ENCODE results near the gene TTC29. TPM values are rescaled to one million over a fixed set of nuclear protein-coding genes. Genes with fewer than 3 reads are reported as not detected.

The TTC29 gene
- total and polyA plus RNA-seq, 5 donors = 0.09 to 0.85 (median 0.29) TPM

- Histone ChIP-seq H3K4me1 (ENCODE audit: control insufficient read depth, insufficient read depth, low read length) (no peaks in the 10 kb centered on the region), H3K27me3 (ENCODE audit: control insufficient read depth, insufficient read depth) (no peaks in the 10 kb centered on the region), H3K4me3 (ENCODE audit: low read length) (no peak overlapping the region), H3K27ac (ENCODE audit: low read length) (no peak overlapping the region), H3K9me3 (ENCODE audit: control insufficient read depth, low read length) (no peaks in the 10 kb centered on the region)
- DNase-seq (no peak), ATAC-seq (no peak)
- intact Hi-C loops (cut with DNase I) = no loop called here
- WGBS = 91% methylated on average over 2 of the region's 2 CpGs
Measured at GRCh38 chr4:146952896-146953295, 7.2 kb upstream of the TTC29 start.

GRCh38 chr4:146949559-146949958 lies 3.9 kb upstream of the TTC29 start:
- intact Hi-C loops (cut with DNase I) = no loop called here
- ATAC-seq = no peak
- H3K9me3 ChIP-seq (ENCODE audit: control insufficient read depth, low read length) = no peaks in the 10 kb centered on the region
- H3K27ac ChIP-seq (ENCODE audit: low read length) = no peak overlapping the region
- no peak overlapping the region for H3K4me3 ChIP-seq (ENCODE audit: low read length)
- H3K4me1 ChIP-seq (ENCODE audit: control insufficient read depth, insufficient read depth, low read length) = no peaks in the 10 kb centered on the region
- no peak for DNase-seq
- H3K27me3 ChIP-seq (ENCODE audit: control insufficient read depth, insufficient read depth) = no peaks in the 10 kb centered on the region

- Histone ChIP-seq H3K4me3 (ENCODE audit: low read length) (no peak overlapping the region), H3K4me1 (ENCODE audit: control insufficient read depth, insufficient read depth, low read length) (no peaks in the 10 kb centered on the region), H3K9me3 (ENCODE audit: control insufficient read depth, low read length) (no peaks in the 10 kb centered on the region), H3K27me3 (ENCODE audit: control insufficient read depth, insufficient read depth) (no peaks in the 10 kb centered on the region), H3K27ac (ENCODE audit: low read length) (no peak overlapping the region)
- ATAC-seq (no peak), DNase-seq (no peak)
- 79% methylated on average over 3 of the region's 3 CpGs for WGBS
- intact Hi-C loops (cut with DNase I) = no loop called here
Measured at GRCh38 chr4:146943691-146944375, 1.8 kb downstream of the TTC29 start.

- Histone ChIP-seq H3K9me3 (ENCODE audit: control insufficient read depth, low read length) (no peaks in the 10 kb centered on the region), H3K27ac (ENCODE audit: low read length) (no peak overlapping the region), H3K27me3 (ENCODE audit: control insufficient read depth, insufficient read depth) (no peaks in the 10 kb centered on the region), H3K4me3 (ENCODE audit: low read length) (no peak overlapping the region), H3K4me1 (ENCODE audit: control insufficient read depth, insufficient read depth, low read length) (no peaks in the 10 kb centered on the region)
- DNase-seq = no peak
- ATAC-seq = no peak
- intact Hi-C loops (cut with DNase I) = no loop called here
- 74% methylated on average over 1 of the region's 1 CpG for WGBS
Measured at GRCh38 chr4:146932116-146932515, 13.5 kb downstream of the TTC29 start.

GRCh38 chr4:146930673-146931072 lies 15.0 kb downstream of the TTC29 start:
- no peak overlapping the region for H3K27ac ChIP-seq (ENCODE audit: low read length)
- H3K4me3 ChIP-seq (ENCODE audit: low read length) = no peak overlapping the region
- ATAC-seq = no peak
- 85% methylated on average over 2 of the region's 2 CpGs for WGBS
- no peak for DNase-seq
- intact Hi-C loops (cut with DNase I) = no loop called here
- no peaks in the 10 kb centered on the region for H3K9me3 ChIP-seq (ENCODE audit: control insufficient read depth, low read length)
- H3K4me1 ChIP-seq (ENCODE audit: control insufficient read depth, insufficient read depth, low read length) = no peaks in the 10 kb centered on the region
- no peaks in the 10 kb centered on the region for H3K27me3 ChIP-seq (ENCODE audit: control insufficient read depth, insufficient read depth)

GRCh38 chr4:146927695-146928094 lies 18.0 kb downstream of the TTC29 start:
- H3K4me1 ChIP-seq (ENCODE audit: control insufficient read depth, insufficient read depth, low read length) = no peaks in the 10 kb centered on the region
- 48% methylated on average over 2 of the region's 2 CpGs for WGBS
- H3K27ac ChIP-seq (ENCODE audit: low read length) = no peak overlapping the region
- intact Hi-C loops (cut with DNase I) = no loop called here
- H3K27me3 ChIP-seq (ENCODE audit: control insufficient read depth, insufficient read depth) = no peaks in the 10 kb centered on the region
- ATAC-seq = no peak
- no peak overlapping the region for H3K4me3 ChIP-seq (ENCODE audit: low read length)
- no peak for DNase-seq
- no peaks in the 10 kb centered on the region for H3K9me3 ChIP-seq (ENCODE audit: control insufficient read depth, low read length)

GRCh38 chr4:146916479-146917076 lies 29.1 kb downstream of the TTC29 start:
- no peak overlapping the region for H3K4me3 ChIP-seq (ENCODE audit: low read length)
- no peaks in the 10 kb centered on the region for H3K4me1 ChIP-seq (ENCODE audit: control insufficient read depth, insufficient read depth, low read length)
- H3K27me3 ChIP-seq (ENCODE audit: control insufficient read depth, insufficient read depth) = no peaks in the 10 kb centered on the region
- no peaks in the 10 kb centered on the region for H3K9me3 ChIP-seq (ENCODE audit: control insufficient read depth, low read length)
- no peak for DNase-seq
- no peak for ATAC-seq
- intact Hi-C loops (cut with DNase I) = loop anchor here in 3 of 4 donors (5.0 to 10.0 kb wide), 3 partner anchors 569 to 574 kb away; no protein-coding TSS in a partner anchor
- no peak overlapping the region for H3K27ac ChIP-seq (ENCODE audit: low read length)

- Histone ChIP-seq H3K9me3 (ENCODE audit: control insufficient read depth, low read length) (no peaks in the 10 kb centered on the region), H3K4me3 (ENCODE audit: low read length) (no peak overlapping the region), H3K4me1 (ENCODE audit: control insufficient read depth, insufficient read depth, low read length) (no peaks in the 10 kb centered on the region), H3K27ac (ENCODE audit: low read length) (no peak overlapping the region), H3K27me3 (ENCODE audit: control insufficient read depth, insufficient read depth) (no peaks in the 10 kb centered on the region)
- ATAC-seq (no peak), DNase-seq (no peak)
- 33% methylated on average over 1 of the region's 1 CpG for WGBS
- intact Hi-C loops (cut with DNase I) = loop anchor here in 3 of 4 donors (5.0 to 10.0 kb wide), 3 partner anchors 568 to 573 kb away; no protein-coding TSS in a partner anchor
Measured at GRCh38 chr4:146915132-146915531, 30.5 kb downstream of the TTC29 start.

GRCh38 chr4:146900295-146900694 lies 45.4 kb downstream of the TTC29 start:
- 90% methylated on average over 5 of the region's 5 CpGs for WGBS
- intact Hi-C loops (cut with DNase I) = no loop called here

GRCh38 chr4:146890301-146890700 lies 55.4 kb downstream of the TTC29 start:
- no peaks in the 10 kb centered on the region for H3K27me3 ChIP-seq (ENCODE audit: control insufficient read depth, insufficient read depth)
- no peaks in the 10 kb centered on the region for H3K4me1 ChIP-seq (ENCODE audit: control insufficient read depth, insufficient read depth, low read length)
- H3K9me3 ChIP-seq (ENCODE audit: control insufficient read depth, low read length) = no peaks in the 10 kb centered on the region
- DNase-seq = no peak
- ATAC-seq = no peak
- H3K27ac ChIP-seq (ENCODE audit: low read length) = no peak overlapping the region
- intact Hi-C loops (cut with DNase I) = no loop called here
- 51% methylated on average over 3 of the region's 3 CpGs for WGBS
- H3K4me3 ChIP-seq (ENCODE audit: low read length) = no peak overlapping the region

More at GRCh38 chr4:146900295-146900694, 45.4 kb downstream of the TTC29 start:
- DNase-seq (no peak), ATAC-seq (no peak)
- Histone ChIP-seq H3K4me3 (ENCODE audit: low read length) (no peak overlapping the region), H3K27me3 (ENCODE audit: control insufficient read depth, insufficient read depth) (no peaks in the 10 kb centered on the region), H3K4me1 (ENCODE audit: control insufficient read depth, insufficient read depth, low read length) (no peaks in the 10 kb centered on the region), H3K27ac (ENCODE audit: low read length) (no peak overlapping the region), H3K9me3 (ENCODE audit: control insufficient read depth, low read length) (no peaks in the 10 kb centered on the region)

- no peak overlapping the region for H3K4me3 ChIP-seq (ENCODE audit: low read length)
- intact Hi-C loops (cut with DNase I) = no loop called here
- DNase-seq (no peak), ATAC-seq (no peak)
- no peaks in the 10 kb centered on the region for H3K9me3 ChIP-seq (ENCODE audit: control insufficient read depth, low read length)
- no peaks in the 10 kb centered on the region for H3K27me3 ChIP-seq (ENCODE audit: control insufficient read depth, insufficient read depth)
- 84% methylated on average over 3 of the region's 3 CpGs for WGBS
- no peak overlapping the region for H3K27ac ChIP-seq (ENCODE audit: low read length)
- no peaks in the 10 kb centered on the region for H3K4me1 ChIP-seq (ENCODE audit: control insufficient read depth, insufficient read depth, low read length)
Measured at GRCh38 chr4:146883070-146883469, 62.6 kb downstream of the TTC29 start.

Measured in right cardiac atrium (tissue), 5 donors.